ENCODE results near the gene PAOX.

Gene PAOX

DNA sequence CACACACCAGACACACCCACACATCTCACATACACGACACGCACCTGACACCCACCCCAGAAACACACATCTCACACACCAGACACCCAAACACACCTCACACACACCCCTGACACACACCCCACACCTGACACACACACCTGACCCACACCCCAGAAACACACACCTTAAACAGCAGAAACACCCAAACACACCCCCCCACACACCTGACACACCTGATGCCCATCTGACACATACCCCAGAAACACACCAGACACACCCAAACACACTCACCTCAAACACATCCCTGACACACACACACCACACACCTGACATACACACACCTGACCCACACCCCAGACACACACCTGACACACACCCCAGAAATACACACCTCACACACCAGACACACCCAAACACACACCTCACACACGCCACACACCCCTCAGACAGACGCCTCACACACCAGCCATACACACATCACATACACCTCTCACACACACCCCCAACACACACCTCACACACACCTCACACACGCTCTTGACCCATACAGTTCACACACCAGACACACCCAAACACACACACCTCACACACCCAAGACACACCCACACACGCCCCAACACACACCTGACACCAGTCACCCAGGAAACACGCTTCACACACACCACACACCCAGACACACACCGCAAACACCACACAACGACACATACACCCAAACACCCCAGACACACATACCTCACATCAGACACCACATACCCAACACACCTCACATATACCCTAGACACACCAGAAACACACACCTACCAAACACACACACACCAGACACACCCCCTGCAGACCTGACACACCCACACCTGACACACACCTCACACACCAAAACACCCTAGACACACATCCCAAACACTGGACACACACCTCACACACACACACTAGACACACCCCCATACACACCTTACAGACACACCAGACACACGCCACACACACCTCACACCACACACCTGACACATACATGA is 40.7 kb upstream of the PAOX start:
- TF ChIP-seq CTCF (IDR thresholded peaks at IDR 0.05; ENCODE audit: poor library complexity, severe bottlenecking), result no peak
- ATAC-seq (ENCODE audit: low read depth), result no peak
- no peak for DNase-seq (ENCODE audit: low spot score)
- Histone ChIP-seq H3K4me1 (ENCODE audit: insufficient read depth, poor library complexity, severe bottlenecking) (no peaks in the 10 kb centered on the region), H3K36me3 (ENCODE audit: low read depth) (no peaks in the 10 kb centered on the region), H3K9me3 (ENCODE audit: severe bottlenecking) (no peaks in the 10 kb centered on the region), H3K27me3 (ENCODE audit: insufficient read depth, poor library complexity, severe bottlenecking) (peaks cover 34% of the 10 kb centered on the region), H3K4me3 (ENCODE audit: severe bottlenecking) (no peak overlapping the region), H3K27ac (ENCODE audit: poor library complexity, severe bottlenecking) (no peak overlapping the region)

DNA sequence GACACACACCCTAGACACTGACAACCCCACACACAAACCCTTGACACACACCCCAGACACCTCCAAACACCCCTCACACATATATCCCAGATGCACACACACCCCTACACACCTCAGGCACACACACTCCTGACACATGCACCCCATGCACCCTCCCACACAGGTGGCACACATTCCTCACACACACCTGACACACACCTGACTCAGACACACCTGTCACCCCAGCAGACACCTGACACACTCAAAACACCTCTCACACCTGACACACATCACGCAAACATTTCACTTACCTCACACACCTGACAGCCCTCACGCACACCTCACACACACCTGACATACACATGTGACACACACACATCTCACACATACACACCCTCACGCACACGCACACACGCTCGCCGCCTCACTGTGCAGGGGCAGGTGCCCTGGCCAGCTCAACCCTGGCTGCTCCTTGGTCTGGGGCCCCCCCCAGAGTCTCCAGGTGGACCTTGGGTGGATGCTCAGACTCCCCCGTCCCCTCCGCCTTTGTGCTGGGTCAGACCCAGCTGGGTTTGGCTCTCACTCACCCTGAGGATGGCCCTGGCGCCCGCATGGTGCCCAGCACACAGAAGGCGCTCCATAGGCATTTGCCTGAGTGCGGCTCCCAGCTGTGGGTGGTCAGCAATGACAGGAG is 39.2 kb upstream of the PAOX start:
- Histone ChIP-seq H3K4me3 (ENCODE audit: severe bottlenecking) (no peak overlapping the region), H3K36me3 (ENCODE audit: low read depth) (no peaks in the 10 kb centered on the region), H3K27ac (ENCODE audit: poor library complexity, severe bottlenecking) (no peak overlapping the region), H3K4me1 (ENCODE audit: insufficient read depth, poor library complexity, severe bottlenecking) (no peaks in the 10 kb centered on the region), H3K9me3 (ENCODE audit: severe bottlenecking) (no peaks in the 10 kb centered on the region), H3K27me3 (ENCODE audit: insufficient read depth, poor library complexity, severe bottlenecking) (peaks cover 29% of the 10 kb centered on the region)
- no peak for TF ChIP-seq CTCF (IDR thresholded peaks at IDR 0.05; ENCODE audit: poor library complexity, severe bottlenecking)
- no peak for DNase-seq (ENCODE audit: low spot score)
- ATAC-seq (ENCODE audit: low read depth), result no peak

DNA sequence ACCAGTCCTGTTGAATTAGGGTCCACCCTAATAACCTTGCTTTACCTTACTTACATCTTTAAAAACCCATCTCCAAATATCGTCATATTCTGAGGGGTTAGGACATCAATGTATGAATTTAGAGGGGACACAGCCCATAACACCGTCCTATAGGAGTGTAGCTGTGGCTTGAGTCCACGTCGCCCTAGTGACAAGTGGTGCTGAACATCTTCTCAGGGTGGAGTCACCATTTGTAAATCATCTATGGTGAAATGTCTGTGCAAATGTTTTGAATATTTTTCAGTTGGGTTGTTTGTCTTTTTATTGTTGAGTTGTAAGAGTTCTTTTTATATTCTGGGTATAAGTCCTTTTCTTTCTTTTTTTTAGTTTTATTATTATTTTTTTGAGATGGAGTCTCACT is 37.1 kb upstream of the PAOX start:
- Histone ChIP-seq H3K9me3 (ENCODE audit: severe bottlenecking) (no peaks in the 10 kb centered on the region), H3K4me3 (ENCODE audit: severe bottlenecking) (no peak overlapping the region), H3K27ac (ENCODE audit: poor library complexity, severe bottlenecking) (no peak overlapping the region), H3K4me1 (ENCODE audit: insufficient read depth, poor library complexity, severe bottlenecking) (no peaks in the 10 kb centered on the region), H3K27me3 (ENCODE audit: insufficient read depth, poor library complexity, severe bottlenecking) (peaks cover 8% of the 10 kb centered on the region), H3K36me3 (ENCODE audit: low read depth) (no peaks in the 10 kb centered on the region)
- no peak for TF ChIP-seq CTCF (IDR thresholded peaks at IDR 0.05; ENCODE audit: poor library complexity, severe bottlenecking)
- ATAC-seq (ENCODE audit: low read depth) (no peak), DNase-seq (ENCODE audit: low spot score) (no peak)

DNA sequence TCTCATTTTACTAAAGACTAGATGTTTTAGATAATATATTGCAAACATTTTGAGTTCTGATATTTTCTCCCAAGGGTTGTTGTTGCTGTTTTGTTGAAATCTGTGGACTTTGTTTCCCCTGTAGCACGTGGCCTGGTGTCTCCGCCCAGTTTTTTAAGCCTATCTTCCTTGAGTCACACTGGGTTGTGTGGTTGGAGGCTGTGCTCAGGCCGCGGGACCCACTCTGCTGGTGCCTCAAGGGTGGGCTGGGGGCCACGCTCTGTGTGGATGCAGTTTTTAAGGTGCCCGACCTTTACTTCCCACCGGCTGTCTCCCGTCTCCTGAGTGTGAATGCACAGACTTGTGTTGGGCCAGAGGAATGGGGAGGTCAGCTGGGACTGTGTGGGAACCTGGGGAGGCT is 36.1 kb upstream of the PAOX start:
- ATAC-seq (ENCODE audit: low read depth) (no peak), DNase-seq (ENCODE audit: low spot score) (no peak)
- Histone ChIP-seq H3K4me1 (ENCODE audit: insufficient read depth, poor library complexity, severe bottlenecking) (no peaks in the 10 kb centered on the region), H3K36me3 (ENCODE audit: low read depth) (no peaks in the 10 kb centered on the region), H3K4me3 (ENCODE audit: severe bottlenecking) (no peak overlapping the region), H3K27me3 (ENCODE audit: insufficient read depth, poor library complexity, severe bottlenecking) (no peaks in the 10 kb centered on the region), H3K27ac (ENCODE audit: poor library complexity, severe bottlenecking) (no peak overlapping the region), H3K9me3 (ENCODE audit: severe bottlenecking) (no peaks in the 10 kb centered on the region)
- no peak for TF ChIP-seq CTCF (IDR thresholded peaks at IDR 0.05; ENCODE audit: poor library complexity, severe bottlenecking)

Measured in RWPE2 (cell line).